Gastrocnemius medialis (tissue), 4 donors: Measurements from ENCODE around the gene KCNQ2. TPM values are rescaled to one million over a fixed set of nuclear protein-coding genes. Genes with fewer than 3 reads are reported as not detected.
"Not testable (repeated sequence)": the region's sequence is repeated elsewhere in the genome, so short reads cannot be mapped to it uniquely, and the experiment has no call there.

Experiments
- ATAC-seq, 2 donors: fragments of 150-250 bp; one replicate each; pipeline ENCODE4 v1.9.1; 2016
- DNase-seq, 2 donors: peaks; one replicate each; pipeline ENCODE4 v3.0.0-alpha.2; 2019
- H3K27ac ChIP-seq, 4 donors: fragments of 200-600 bp; sonication (generic); 1 replicate in 1 of 4; 2 replicates in 3 of 4; pipeline ENCODE4 v1.5.1; 2016 to 2018; ENCODE audit warnings: mild to moderate bottlenecking in 2 of 4, moderate library complexity in 1 of 4
- H3K27me3 ChIP-seq, 3 donors: fragments of 200-600 bp; sonication (generic) in 2 of 3; 1 replicate in 1 of 3; 2 replicates in 2 of 3; pipeline versions ENCODE4 v1.5.1 to v1.6.0; 2016 to 2019; ENCODE audit warnings: mild to moderate bottlenecking in 1 of 3, moderate library complexity in 1 of 3
- H3K36me3 ChIP-seq, 2 donors: fragments of 200-600 bp; sonication (generic) in 1 of 2; one replicate each; pipeline ENCODE4 v1.5.1; 2017 to 2018
- H3K4me1 ChIP-seq, 2 donors: fragments of 200-600 bp; sonication (generic) in 1 of 2; one replicate each; pipeline ENCODE4 v1.5.1; 2016 to 2017; ENCODE audit warnings: mild to moderate bottlenecking in 2 of 2
- H3K4me3 ChIP-seq, 4 donors: fragments of 200-600 bp; sonication (generic) in 3 of 4; 1 replicate in 1 of 4; 2 replicates in 3 of 4; pipeline ENCODE4 v1.5.1; 2016 to 2019; ENCODE audit warnings: mild to moderate bottlenecking in 2 of 4
- H3K9me3 ChIP-seq, 3 donors: fragments of 200-600 bp; sonication (generic) in 2 of 3; 1 replicate in 1 of 3; 2 replicates in 2 of 3; pipeline ENCODE4 v1.5.1; 2016 to 2019
- POLR2A ChIP-seq, 2 donors: fragments of 450-650 bp; IDR thresholded peaks; one replicate each; pipeline ENCODE4 v1.6.1; 2017; ENCODE audit warnings: antibody characterized with exemption in 2 of 2, mild to moderate bottlenecking in 2 of 2, moderate library complexity in 2 of 2
- in situ Hi-C, 4 donors: fragments of 200-750 bp; cut with MboI; loops; one replicate each; pipeline versions ENCODE4 v1.15.0 to v1.8.0; 2017; ENCODE audit warnings: low sequenced_read_pairs in 4 of 4
- intact Hi-C: fragments of 100-400 bp; cut with DNase I; formaldehyde crosslinking; loops from one replicate; pipeline ENCODE4 v1.15.1; 2023; ENCODE audit warnings: low total_unique reads
- total RNA-seq, 4 donors: library from RNA; depleted of rRNA; stranded (reverse); fragments of >200 nt; gene quantifications; one replicate each; pipeline versions ENCODE4 v1.1.0 to v1.2.3, GENCODE V29; 2016
- TF ChIP-seq, protein P1 (sequence below), 5 experiments: fragments of 450-650 bp in 3 of 5; fragments of 200-600 bp in 2 of 5; sonication (generic) in 2 of 5; IDR thresholded peaks in 4 of 5; conservative IDR thresholded peaks in 1 of 5; 1 replicate in 4 of 5; 2 replicates in 1 of 5; pipeline ENCODE4 v1.5.1; 2016 to 2019; ENCODE audit warnings: antibody characterized with exemption in 5 of 5, mild to moderate bottlenecking in 3 of 5, moderate library complexity in 3 of 5

Gene KCNQ2
- total RNA-seq, 4 donors from 2014 or later = not detected

DNA sequence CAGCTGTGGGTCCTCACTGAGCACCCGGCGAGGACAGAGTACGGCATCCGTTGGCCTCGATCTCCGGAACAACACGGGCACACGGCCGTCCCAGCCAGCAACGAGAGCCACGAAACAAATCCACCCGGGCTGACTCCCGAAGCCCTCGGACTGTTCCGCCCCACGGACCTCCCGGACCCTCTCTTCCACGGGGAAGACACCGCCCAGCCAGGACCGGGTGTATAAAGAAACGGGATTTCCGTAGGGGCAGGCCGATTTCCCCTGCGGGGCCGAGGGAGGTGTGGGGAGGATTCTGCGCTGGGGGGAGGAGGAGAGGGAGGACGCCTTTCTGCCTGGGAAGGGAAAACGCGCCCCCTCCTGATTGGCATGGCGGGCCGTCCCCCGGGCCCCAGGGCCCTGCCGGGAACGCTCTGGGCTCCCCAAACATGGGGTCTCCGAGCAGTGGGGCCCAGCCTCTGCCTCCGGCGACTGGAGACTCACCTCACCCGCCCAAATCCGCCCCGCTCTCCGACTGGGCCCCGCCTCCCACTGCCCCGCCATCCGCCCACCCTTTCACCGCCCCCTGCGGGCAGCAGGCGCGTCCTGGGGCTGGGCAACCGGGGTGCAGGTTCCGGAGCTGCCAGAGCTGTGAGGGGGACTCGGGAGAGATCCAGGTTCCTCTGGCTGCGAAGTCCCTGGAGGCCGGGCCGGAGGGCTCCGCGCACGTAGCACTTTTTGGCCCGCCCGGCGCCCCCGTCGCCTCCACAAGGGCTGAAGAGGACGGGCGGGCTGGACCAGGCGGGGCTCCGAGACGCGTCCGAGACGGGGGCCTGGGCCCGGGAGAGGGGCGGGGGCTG lies 47.4 kb upstream of the KCNQ2 start:
- peaks cover 12 to 23% of the 10 kb centered on the region in 2 donors for H3K4me1 ChIP-seq
- no peak for TF ChIP-seq POLR2A (IDR thresholded peaks at IDR 0.05)
- TF ChIP-seq, protein P1, sequence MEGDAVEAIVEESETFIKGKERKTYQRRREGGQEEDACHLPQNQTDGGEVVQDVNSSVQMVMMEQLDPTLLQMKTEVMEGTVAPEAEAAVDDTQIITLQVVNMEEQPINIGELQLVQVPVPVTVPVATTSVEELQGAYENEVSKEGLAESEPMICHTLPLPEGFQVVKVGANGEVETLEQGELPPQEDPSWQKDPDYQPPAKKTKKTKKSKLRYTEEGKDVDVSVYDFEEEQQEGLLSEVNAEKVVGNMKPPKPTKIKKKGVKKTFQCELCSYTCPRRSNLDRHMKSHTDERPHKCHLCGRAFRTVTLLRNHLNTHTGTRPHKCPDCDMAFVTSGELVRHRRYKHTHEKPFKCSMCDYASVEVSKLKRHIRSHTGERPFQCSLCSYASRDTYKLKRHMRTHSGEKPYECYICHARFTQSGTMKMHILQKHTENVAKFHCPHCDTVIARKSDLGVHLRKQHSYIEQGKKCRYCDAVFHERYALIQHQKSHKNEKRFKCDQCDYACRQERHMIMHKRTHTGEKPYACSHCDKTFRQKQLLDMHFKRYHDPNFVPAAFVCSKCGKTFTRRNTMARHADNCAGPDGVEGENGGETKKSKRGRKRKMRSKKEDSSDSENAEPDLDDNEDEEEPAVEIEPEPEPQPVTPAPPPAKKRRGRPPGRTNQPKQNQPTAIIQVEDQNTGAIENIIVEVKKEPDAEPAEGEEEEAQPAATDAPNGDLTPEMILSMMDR (IDR thresholded peaks at IDR 0.05 in 4 of 5, conservative IDR thresholded peaks at IDR 0.05 in 1 of 5) = peak in 4 of 5 experiments; percentile 55 to 71 (median 60)
- no peaks in the 10 kb centered on the region for H3K9me3 ChIP-seq
- H3K27me3 ChIP-seq = no peaks in the 10 kb centered on the region
- intact Hi-C loops (loop anchor here (1.0 kb wide), 1 partner anchor 24 kb away; no protein-coding TSS in a partner anchor), in situ Hi-C loops (no loop called here)
- ATAC-seq = peak; percentile 73 to 78
- no peaks in the 10 kb centered on the region for H3K36me3 ChIP-seq
- H3K27ac ChIP-seq = peak overlapping the region; percentile 85 to 92 (median 87)
- DNase-seq = peak; percentile 46 to 50
- peak overlapping the region; percentile 75 to 88 (median 85) for H3K4me3 ChIP-seq

DNA sequence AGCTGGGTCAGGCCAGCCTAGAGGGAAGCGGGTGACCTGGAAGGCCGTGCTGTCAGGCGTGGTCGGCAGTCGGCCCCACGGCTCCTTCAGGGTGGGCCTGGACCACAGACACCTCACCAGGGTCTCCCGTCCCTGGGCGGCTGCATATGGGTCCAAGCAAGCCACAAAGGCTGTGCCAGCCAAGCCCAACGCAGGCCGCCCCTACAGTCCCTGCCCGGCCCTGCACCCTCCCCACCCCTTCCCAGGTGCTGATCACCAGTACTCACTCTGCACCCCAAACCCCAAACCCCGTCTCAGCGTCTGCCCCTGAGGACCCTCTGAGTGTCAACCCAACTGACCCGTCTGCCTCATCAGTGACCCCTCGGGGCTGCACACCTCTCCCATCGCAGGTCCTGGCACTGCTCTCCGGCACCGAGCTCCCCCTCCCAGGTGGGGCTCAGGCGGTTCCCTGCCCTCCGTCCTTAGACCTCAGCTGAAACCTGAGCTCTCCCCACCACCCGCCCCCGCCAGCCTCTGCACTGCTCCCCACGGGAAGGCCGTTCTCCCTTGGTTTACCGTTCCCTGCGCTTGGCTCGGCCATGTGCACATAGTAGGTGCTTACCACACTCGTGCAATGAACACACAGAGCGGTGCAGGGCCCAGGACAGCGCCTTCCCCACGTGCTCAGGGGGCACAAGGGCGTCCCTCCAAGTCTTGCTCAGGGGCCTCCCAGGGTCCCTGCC lies 46.7 kb upstream of the KCNQ2 start:
- in situ Hi-C loops = no loop called here
- peak overlapping the region in 3 of 4 donors; percentile 85 to 92 (median 88) for H3K27ac ChIP-seq
- ATAC-seq (no peak), DNase-seq (no peak)
- intact Hi-C loops = no loop called here
- no peaks in the 10 kb centered on the region for H3K27me3 ChIP-seq
- TF ChIP-seq, protein P1 (IDR thresholded peaks at IDR 0.05 in 4 of 5, conservative IDR thresholded peaks at IDR 0.05 in 1 of 5) = no peak
- no peak for TF ChIP-seq POLR2A (IDR thresholded peaks at IDR 0.05)
- no peaks in the 10 kb centered on the region for H3K36me3 ChIP-seq
- peaks cover 12 to 23% of the 10 kb centered on the region in 2 donors for H3K4me1 ChIP-seq
- H3K4me3 ChIP-seq = peak overlapping the region; percentile 75 to 88 (median 85)
- no peaks in the 10 kb centered on the region for H3K9me3 ChIP-seq

DNA sequence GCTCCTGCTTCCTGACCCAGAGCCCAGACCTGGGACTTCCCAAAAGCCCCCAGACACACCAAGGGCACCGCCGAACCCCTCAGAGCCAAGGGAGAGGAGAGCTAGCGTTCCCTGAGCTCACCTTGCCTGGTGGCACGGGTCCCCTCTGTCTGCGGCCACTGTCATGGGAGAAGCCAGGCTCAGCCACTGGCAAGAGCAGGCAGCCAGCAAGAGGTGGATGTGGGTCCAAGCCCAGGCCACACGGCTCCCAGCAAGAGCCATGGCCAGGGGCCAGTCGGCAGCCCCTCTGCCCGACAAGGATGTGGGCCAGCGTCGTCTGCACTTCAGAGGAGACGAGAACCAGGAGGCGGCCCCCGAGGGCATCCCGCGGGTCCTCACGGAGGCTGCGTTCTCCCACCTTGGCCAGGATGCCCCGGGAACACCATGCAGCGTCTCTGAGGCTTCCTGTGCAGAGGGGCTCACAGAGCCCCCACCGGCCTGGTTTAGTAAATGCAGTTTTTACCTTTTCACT lies 46.0 kb upstream of the KCNQ2 start:
- Histone ChIP-seq H3K27ac (no peak overlapping the region), H3K36me3 (no peaks in the 10 kb centered on the region), H3K4me3 (no peak overlapping the region), H3K27me3 (no peaks in the 10 kb centered on the region), H3K4me1 (peaks cover 12 to 23% of the 10 kb centered on the region in 2 donors), H3K9me3 (no peaks in the 10 kb centered on the region)
- TF ChIP-seq, protein P1 (IDR thresholded peaks at IDR 0.05 in 4 of 5, conservative IDR thresholded peaks at IDR 0.05 in 1 of 5) = no peak
- no peak for TF ChIP-seq POLR2A (IDR thresholded peaks at IDR 0.05)
- in situ Hi-C loops (no loop called here), intact Hi-C loops (no loop called here)
- DNase-seq (no peak), ATAC-seq (no peak)

DNA sequence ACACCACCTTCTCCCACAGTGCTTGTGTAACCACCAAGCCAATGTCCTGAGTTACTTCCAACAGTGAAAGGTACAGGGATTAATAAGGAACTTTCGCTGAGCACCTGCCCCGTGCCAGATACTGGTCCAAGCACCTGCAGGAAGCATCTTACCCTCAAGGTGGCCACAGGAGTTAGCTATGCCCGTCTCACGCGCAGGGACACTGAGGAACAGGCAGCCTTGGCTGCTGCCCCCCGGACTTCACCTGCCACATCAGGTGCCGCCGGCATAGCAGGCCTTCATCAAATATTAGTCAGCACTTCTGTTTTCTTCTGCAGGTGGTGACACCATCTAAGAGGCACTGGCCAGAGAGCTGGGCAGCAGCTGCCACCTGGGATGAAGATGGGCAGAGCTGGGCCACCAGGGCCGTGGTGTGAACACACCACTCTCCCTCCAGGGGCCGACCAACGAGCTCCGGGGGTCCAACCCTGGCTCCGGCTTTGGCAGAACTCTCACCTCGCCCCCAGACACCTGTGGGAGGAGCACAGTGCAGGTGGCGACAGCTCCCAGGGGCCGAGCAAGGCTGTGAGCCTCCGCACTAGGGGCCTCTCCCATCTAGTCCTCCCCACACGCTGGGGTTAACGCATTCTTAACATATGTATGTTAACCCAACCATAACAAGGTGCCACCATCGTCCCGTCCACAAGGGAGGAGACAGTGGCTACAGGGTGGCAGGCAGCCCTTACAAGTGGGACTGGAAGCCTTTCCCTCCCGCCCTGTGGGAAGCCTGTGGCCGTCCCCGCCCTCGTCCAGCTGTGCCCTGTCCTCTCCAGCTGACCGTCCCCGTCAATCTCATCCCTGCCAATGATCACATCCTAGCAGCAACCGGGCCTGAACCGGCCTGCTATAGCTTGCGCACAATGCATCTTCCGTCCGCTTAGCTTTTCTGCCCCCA lies 45.2 kb upstream of the KCNQ2 start:
- Histone ChIP-seq H3K27me3 (no peaks in the 10 kb centered on the region), H3K4me1 (peaks cover 12 to 23% of the 10 kb centered on the region in 2 donors), H3K9me3 (no peaks in the 10 kb centered on the region), H3K27ac (no peak overlapping the region), H3K4me3 (no peak overlapping the region), H3K36me3 (no peaks in the 10 kb centered on the region)
- TF ChIP-seq POLR2A (IDR thresholded peaks at IDR 0.05) = no peak
- TF ChIP-seq, protein P1 (IDR thresholded peaks at IDR 0.05 in 4 of 5, conservative IDR thresholded peaks at IDR 0.05 in 1 of 5) = no peak
- no peak for DNase-seq
- intact Hi-C loops (no loop called here), in situ Hi-C loops (no loop called here)
- ATAC-seq = no peak

DNA sequence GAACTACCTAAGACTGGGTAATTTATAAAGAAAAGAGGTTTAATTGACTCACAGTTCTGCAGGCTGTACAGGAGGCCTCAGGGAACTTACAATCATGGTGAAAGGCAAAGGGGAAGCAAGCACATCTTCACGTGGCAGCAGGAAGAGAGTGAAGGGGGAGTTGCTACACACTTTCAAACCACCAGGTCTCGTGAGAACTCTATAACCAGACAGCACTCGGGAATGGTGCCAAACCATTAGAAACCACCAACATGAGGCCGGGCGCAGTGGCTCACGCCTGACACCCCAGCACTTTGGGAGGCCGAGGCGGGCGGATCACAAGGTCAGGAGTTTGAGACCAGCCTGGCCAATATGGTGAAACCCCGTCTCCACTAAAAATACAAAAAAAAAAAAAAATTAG lies 42.1 kb upstream of the KCNQ2 start:
- intact Hi-C loops, H3K4me3 ChIP-seq, ATAC-seq, H3K27ac ChIP-seq, H3K9me3 ChIP-seq, H3K27me3 ChIP-seq, DNase-seq, in situ Hi-C loops, H3K36me3 ChIP-seq: not testable (repeated sequence)
- peaks cover 7 to 11% of the 10 kb centered on the region in 2 donors for H3K4me1 ChIP-seq
